HG02610 (cell line): ENCODE data around the gene AP2S1.
A peak's percentile ranks its signal among the peaks of the same experiment; 100 is the strongest.
"Not testable (repeated sequence)": the region's sequence is repeated elsewhere in the genome, so short reads cannot be mapped to it uniquely, and the experiment has no call there.

ENCODE experiments used
- ATAC-seq: cut with Tn5 transposase; IDR thresholded peaks from one replicate; pipeline ENCODE4 v1.9.1; 2021; ENCODE audit warnings: mild to moderate bottlenecking, moderate library complexity; ENCODE audit not compliant: unreplicated experiment

AP2S1 gene

DNA sequence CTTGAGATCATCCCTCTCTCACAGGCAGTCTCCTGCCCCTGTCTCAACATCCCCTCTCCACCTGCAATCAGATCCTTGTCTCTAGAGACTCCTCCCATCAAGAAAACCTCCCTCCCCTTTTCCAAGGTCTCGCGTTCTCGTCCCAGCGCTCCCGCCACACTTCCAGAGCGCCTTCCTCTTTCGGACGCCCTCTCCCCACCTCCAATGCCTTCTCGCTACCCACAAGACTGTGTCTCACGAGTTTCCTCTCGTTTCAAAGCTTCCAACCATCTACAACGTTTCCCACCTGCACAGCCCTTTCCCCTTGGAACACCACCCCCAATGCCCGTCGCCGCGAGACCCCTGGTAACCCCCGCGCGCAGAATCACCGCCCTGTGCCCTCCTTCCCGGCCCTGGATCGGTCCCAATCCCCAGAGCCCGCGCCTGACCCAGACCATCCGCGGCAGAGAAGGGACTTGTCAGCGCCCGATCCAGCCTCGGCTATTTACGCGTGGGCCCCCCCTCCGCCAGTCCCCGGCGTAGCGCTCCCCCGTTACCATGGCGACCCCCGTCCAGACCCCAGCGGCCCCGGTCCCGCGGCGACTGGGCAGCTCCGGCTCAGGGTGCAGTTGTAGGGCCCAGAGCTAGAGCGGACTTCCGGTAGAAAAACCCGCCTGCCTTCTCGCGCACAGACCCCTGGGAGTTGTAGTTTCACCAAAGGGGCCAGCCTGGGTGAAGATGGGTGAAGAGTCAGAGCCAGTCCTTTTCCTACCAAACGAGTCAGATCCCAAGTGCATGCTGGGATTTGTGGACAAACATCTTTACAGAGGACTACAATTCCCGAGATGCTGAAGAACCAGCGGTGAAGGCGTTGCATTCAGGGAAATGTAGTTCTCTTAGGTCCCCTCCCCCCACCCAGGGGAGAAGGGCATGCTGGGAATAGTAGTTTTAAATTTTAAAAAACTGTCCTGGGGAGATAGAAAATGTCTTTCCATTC lies at the start of gene AP2S1:
AP2S1 (minus strand) TSS at position 619 of the 976 bp plus-strand sequence; CDS start at position 539, 80 bp downstream.
- peak; percentile 82 for ATAC-seq

DNA sequence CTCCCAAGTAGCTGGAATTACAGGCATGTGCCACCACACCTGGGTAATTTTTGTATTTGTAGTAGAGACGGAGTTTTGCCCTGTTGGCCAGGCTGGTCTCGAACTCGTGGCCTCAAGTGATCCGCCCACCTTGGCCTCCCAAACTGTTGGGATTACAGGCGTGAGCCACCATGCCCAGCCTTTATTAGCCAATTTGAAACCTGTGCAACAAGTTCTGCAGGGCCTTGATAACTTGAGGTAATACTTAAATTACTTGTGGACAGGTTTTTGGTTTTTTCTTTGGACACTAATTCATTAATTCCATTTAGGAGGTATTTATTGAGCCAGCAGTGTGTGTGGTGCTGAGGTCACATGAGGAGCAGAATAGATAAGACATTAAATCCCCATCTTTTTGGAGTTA lies 49.7 kb upstream of the AP2S1 start:
- ATAC-seq: no peak

DNA sequence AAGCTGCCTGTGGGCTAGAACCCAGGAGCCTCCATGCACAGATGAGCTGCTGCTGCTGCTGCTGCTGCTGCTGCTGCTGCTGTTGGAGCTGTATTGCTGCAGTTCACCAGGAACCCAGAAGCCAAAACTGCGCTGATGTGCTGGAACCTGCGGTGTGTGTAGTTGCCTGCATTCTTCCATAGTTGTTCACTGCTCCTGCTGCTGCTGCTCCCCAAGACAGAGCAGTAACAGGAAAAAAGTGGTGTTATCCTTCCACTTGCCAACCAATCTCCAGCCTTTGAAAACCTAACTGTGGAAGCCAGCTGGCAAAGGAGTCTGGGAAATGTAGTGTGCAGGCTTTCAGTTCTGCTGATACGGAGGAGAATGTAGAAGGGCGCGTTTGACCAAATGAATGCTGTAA lies 48.1 kb upstream of the AP2S1 start:
- no peak for ATAC-seq

DNA sequence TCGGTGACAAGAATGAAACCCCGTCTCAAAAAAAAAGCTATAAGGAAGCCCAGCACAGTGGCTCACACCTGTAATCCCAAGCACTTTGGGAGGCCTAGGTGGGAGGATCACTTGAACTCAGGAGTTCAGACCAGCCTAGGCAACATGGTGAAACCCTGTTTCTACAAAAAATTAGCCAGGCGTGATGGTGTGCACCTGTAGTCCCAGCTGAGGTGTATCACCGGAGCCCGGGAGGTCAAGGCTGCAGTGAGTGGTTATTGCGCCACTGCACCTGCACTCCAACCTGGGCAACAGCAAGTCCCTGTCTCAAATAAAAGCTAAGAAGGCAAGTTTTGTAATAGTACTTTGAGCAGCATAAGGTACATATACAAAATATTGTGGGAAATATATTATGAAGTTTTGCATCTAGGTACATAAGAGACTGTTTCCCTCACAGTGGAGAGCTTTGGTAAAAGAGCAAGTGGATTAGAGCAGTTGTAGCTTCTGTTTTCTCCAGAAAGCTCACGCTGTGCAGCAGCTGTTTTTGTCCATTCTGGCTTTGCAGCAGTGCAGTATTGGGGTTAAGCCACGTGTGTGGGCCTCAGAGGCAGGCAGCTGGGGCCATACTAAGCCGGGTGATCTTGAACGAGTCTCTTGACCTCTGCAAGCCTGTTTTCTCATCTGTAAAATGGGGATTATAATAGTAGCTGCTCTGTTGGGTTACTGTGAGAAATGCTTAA lies 45.6 kb upstream of the AP2S1 start:
- ATAC-seq: no peak

DNA sequence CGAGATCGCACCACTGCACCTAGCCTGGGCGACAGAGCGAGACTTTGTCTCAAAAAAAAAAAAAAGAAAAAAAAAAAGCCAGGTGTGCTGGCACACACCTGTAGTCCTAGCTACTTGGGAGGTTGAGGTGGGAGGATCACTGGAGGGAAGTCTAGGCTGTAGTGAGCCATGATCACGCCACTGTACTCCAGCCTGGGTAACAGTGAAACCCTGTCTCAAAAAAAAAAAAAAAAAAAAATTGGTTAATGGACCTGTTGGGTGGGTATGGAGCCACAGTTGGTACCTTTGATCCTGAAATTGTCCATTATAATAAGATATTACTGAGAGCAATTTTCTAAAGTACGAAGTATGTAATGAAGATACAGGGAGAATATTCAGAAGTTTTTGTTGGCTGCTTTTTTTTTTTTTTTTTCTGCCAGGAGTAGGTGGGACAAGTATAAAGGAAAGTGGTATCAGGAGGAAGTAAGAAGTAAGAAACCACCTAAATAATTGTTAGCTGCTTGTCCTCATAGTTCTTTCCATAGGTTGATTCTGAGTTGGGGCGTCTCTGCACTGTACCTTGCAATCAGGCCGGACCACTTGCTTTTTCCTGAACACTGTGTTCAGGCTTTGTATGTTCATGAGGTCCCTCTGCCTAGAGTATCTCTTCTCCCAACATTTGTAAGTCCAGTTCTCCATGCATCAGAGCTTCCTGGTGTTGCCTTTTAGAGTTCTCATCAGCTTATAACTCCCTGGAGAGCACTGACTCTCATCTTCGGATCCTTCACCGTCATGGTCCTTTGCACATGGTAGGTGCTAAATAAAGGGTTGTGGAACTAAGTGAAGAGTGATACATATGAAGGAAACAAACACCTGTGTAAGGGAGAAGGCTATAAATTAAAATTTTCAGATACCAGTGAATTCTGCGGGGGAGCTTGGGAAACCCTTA lies 41.9 kb upstream of the AP2S1 start:
- no peak for ATAC-seq

DNA sequence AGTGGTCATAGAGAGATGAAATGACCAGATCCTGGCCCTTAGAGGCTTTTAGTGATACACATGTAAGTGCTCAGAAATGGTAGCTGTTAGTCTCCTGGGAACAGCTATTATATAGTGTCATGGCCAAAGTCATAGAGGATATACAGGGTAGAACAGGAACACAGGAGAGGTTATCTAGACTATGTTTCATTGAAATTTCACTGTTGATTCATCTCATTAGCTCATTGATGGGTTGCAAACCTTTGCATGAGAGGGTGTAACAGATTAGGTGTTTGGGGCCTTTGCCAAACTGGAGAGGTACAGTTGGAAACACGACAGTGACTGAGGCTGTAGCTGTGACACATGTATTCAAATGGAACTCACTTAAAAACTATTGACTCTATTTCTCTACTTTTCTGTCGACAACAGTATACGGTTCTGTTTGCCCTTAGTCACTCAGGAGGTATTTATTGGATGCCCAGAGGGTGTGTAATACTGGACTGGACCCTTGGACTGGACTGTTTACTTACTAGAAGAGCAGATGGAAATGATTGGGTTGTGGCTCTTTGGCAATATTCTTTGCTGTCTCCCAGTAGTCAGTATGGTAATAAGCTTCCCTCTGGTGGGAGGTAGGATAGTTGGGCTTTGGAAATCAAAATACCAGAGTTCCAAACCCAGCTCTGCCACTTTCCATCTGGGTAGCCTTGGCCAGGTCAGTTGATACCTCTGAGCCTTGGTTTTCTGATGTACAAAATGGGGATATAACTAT lies 40.0 kb upstream of the AP2S1 start:
- ATAC-seq: no peak

DNA sequence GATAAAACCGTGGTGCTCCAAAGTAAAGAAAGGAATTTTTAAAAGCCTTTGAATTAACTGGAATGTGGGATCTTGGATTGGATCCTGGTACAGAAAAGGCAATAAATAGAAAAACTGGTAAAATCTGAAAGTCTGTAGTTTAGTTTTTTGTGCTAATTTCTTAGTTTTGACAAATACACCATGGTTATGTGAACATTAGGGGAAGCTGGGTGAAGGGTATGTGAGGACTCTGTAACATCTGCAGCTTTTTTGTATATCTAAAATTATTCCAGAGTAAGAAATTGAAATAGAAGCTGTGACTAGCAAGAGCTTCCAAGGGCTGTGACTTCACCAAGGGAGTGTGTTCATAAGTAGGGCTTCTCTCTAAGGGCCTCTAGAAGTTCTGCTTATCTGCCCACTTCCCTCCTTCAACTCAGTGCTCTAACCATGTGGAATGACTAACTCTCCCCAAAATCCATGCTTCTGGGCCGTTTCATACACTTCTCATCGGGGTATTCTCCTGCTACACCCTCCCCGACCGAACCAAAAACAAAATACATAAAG lies 36.7 kb upstream of the AP2S1 start:
- no peak for ATAC-seq

DNA sequence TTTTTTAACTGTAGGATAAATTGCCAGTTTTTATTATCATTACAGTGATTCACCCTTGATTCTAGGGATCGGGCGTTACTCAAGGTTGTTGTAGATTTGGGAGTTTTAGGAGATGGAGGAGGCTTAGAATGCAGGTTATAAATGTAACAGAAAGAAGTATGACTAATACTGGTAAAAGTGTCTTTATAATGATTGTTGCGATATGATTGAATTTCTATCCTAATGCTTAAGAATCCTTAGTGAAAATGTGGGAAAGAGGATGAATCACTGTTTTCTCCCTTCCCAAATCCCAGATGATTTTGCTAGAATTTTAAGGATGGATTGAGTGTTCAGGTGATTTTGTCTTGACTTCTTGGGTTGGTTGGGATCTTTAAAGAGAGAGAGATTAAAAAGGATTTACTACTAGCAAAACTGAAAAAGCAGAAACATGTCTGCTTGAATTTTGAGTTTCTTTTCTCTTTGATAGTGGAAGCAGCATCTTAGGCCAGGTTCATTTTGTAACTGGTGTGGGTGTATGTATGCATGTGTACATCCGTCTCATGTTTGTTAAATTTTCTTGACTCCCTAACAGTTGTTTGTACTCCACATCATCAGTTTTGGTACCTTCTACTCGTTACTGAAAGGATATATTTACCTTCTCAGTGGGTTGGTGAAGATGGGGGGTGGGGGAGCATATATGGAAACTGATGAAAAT lies 36.0 kb upstream of the AP2S1 start:
- no peak for ATAC-seq

DNA sequence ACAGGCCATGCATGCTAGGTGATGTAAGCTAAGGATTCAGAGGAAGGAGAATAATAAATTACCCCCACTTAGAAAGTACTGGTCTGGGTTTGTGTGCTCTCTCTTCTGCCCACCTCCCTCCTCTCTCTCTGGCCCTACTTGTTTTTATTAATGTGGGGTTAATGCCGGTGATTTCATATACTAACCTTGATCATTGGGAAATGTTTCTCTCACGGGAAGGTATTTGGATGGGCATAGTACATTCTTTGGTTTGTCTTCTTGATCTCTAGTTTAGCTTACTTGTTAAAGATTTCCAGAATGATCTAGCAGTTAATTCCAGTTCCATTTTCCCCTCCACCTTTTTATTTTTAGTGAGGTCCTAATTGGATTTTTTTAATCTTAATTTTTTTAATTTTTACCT lies 34.8 kb upstream of the AP2S1 start:
- no peak for ATAC-seq

DNA sequence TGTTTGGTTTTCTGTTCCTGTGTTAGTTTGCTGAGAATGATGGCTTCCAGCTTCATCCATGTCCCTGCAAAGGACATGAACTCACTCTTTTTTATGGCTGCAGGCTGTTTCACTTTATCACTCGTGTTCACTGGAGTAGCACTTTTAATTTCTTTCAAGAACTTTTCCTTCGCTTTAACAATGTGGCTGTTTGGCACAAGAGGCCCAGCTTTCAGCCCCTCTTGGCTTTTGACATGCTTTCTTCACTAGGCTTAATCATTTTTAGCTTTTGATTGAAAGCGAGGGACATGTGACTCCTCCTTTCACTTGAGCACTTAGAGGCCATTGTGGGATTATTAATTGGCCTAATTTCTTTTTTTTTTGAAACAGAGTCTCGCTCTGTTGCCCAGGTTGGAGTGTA lies 32.1 kb upstream of the AP2S1 start:
- not testable (repeated sequence) for ATAC-seq

DNA sequence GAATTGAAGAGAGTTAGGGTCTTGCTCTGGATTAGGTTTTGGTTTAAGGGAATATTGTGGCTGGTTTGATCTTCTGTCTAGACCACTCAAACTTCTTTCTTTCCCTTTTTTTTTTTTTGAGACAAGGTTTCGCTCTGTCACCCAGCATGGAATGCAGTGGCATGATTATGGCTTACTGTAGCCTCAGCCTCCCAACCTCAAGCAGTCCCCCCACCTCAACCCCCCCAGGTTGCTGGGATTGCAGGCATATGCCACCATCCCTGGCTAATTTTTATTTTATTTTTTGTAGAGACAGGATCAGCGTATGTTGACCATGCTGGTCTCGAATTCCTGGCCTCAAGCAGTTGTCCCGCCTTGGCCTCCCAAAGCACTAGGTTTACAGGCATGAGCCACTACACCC lies 31.4 kb upstream of the AP2S1 start:
- ATAC-seq: no peak

DNA sequence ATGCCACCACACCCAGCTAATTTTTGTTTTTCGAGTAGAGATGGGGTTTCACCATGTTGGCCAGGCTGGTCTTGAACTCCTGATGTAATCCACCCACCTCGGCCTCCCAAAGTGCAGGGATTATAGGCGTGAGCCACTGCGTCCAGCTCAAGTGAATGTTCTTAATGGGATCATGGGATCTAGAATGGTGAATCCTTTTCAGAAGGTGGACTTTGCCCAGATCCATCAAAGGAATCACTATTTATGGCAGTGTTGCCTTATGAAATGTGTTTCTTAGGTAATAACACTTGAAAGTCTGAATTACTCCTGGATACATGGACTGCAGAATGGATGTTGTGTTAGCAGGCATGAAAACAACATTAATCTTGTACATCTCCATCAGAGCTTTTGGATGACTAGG lies 30.4 kb upstream of the AP2S1 start:
- ATAC-seq: no peak

DNA sequence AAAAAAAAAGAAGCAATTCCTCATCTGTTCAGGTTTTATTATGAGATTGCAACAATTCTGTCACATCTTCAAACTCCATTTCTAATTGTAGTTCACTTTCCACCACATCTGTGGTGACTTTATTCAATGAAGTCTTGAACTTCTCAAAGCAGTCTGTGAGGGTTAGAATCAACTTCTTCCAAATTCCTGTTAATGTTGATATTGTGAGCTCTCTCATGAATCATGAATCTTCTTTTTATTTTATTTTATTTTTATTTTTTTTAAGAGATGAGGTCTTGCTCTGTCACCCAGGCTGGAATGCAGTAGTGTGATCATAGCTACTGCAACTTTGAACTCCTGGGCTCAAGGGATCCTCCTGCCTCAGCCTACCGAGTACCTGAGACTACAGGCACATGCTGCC lies 29.8 kb upstream of the AP2S1 start:
- ATAC-seq: no peak

DNA sequence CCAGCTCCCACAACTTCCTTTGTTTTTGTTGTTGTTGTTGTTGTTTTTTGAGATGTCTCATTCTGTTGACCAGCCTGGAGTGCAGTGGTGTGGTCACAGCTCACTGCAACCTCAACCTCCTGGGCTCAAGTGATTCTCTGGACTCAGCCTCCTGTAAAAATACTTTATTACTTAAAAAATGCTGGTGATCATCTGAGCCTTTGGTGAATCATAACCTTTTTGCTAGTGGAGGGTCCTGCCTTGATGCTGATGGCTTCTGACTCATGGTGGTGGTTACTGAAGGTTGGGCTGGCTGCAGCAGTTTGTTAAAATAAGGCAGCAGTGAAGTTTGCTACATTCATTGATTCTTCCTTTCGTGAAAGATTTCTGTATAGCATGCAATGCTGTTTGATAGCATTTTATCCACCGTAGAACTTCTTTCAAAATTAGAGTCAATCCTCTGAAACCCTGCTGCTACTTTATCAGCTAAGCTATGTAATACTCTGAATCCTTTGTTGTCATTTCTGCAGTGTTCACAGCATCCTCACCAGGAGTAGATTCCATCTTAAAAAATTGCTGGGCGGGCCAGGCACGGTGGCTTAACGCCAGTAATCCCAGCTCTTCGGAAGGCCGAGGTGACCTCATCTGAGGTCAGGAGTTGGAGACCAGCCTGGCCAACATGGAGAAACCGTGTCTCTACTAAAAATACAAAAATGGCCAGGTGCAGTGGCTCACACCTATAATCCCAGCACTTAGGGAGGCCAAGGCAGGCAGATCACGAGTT lies 28.1 kb upstream of the AP2S1 start:
- ATAC-seq: no peak

DNA sequence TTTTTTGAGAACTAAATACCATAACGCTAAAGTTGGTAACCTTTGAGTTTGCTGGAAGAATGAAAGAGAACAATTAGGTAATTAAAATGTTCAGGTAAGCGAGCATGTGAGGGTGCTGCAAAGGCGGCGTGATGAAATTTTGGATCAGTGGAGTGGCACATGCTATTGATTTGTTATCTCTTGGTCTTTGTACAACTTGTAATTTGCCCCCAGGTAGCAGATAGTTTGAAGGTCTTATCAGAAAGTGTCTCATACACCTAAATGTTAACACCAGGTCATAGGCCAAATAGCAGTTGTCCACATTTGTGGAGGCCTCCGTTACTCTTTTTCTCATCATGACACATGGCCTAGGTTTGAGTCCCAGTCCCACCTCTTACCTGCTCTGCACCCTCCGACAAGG lies 25.0 kb upstream of the AP2S1 start:
- ATAC-seq: no peak

DNA sequence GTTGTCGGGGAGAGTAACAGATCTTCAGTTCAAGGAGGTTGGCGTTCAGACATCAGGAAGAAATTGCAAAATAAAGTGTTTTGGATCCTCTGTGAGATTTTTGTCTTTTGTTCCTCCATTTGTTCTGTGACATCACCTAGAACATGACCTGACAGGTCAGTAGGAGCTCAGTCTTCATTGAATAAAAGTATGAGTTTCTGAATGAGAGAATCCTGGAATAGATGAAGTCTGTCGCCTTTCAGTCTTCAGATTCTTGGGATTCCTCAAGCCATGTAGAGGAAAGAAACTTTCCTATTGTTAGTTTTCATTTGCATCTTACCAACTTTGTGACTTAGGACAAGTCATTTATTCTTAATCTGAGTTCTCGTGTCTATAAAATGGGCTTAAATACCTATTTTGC lies 24.6 kb upstream of the AP2S1 start:
- ATAC-seq: no peak

DNA sequence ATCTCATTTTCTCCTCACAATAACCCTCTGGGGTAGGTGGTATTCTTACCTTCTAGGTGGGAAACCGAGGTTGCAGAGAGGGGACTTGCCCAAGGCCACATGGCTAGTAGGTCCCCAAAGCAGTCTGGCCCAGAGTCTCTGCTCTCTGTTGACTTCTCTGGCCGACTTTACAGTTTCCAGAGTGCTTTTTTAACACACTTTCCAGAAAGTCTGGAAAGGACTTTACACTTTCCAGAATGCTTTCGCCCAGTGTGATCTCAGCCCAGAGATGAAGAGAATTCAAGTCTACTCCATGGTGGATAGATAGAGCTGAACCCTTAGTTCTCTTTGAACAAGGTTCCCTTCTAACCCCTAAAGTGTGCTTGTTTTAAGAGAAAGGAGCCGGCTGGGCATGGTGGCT lies 22.3 kb upstream of the AP2S1 start:
- no peak for ATAC-seq

DNA sequence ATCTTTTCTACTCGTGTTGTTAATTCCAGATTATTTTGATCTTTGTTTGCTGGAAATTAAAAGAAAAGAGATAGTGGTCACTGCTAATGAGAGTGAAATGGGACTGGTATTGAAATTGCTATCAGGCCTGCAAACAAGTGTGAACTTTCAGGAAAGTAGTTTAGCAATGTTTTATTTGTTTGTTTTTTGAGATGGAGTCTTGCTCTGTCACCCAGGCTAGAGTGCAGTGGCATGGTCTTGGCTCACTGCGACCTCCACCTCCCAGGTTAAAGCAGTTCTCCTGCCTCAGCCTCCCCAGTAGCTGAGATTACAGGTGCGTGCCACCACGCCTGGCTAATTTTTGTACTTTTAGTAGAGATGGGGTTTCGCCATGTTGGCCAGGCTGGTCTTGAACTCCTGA lies 20.5 kb upstream of the AP2S1 start:
- not testable (repeated sequence) for ATAC-seq
